Germinal center (tissue), 1 donor: ENCODE results near the gene KCTD19.

Experiments
- DNase-seq: peaks from one replicate; pipeline ENCODE4 v3.0.0; 2012; ENCODE audit warnings: mixed read lengths, low spot score

Gene KCTD19

GRCh38 chr16:67317853-67318252, 8.7 kb downstream of the KCTD19 start:
- no peak for DNase-seq

- DNase-seq, result no peak
These were observed 13.8 kb downstream of the KCTD19 start for GRCh38 chr16:67312719-67313118.

GRCh38 chr16:67311607-67312488, 14.7 kb downstream of the KCTD19 start:
- DNase-seq, result no peak

GRCh38 chr16:67310561-67310960, 16.0 kb downstream of the KCTD19 start:
- no peak for DNase-seq

GRCh38 chr16:67305216-67306071, 21.1 kb downstream of the KCTD19 start:
- DNase-seq, result no peak

- DNase-seq, result no peak
These were observed 22.5 kb downstream of the KCTD19 start for GRCh38 chr16:67304020-67304419.

GRCh38 chr16:67302970-67303369, 23.6 kb downstream of the KCTD19 start:
- no peak for DNase-seq

GRCh38 chr16:67302076-67302475, 24.5 kb downstream of the KCTD19 start:
- DNase-seq, result no peak

GRCh38 chr16:67301080-67301782, 25.3 kb downstream of the KCTD19 start:
- DNase-seq, result no peak

GRCh38 chr16:67299269-67299668, 27.3 kb downstream of the KCTD19 start:
- no peak for DNase-seq

GRCh38 chr16:67298277-67298676, 28.3 kb downstream of the KCTD19 start:
- no peak for DNase-seq

- DNase-seq, result no peak
These were observed 30.1 kb downstream of the KCTD19 start for GRCh38 chr16:67296420-67296819.

GRCh38 chr16:67294938-67295361, 31.6 kb downstream of the KCTD19 start:
- DNase-seq, result no peak

GRCh38 chr16:67294171-67294757, 32.3 kb downstream of the KCTD19 start:
- no peak for DNase-seq

GRCh38 chr16:67291461-67291860, 35.1 kb downstream of the KCTD19 start:
- no peak for DNase-seq

GRCh38 chr16:67287960-67288359, 38.6 kb downstream of the KCTD19 start:
- no peak for DNase-seq

- DNase-seq, result no peak
These were observed 39.9 kb downstream of the KCTD19 start for GRCh38 chr16:67286441-67287235.

- no peak for DNase-seq
These were observed 41.6 kb downstream of the KCTD19 start for GRCh38 chr16:67284699-67285646.

- DNase-seq, result no peak
These were observed 42.5 kb downstream of the KCTD19 start for GRCh38 chr16:67283826-67284555.
